ENCODE measurements around the gene DNAH7. TPM values are rescaled to one million over a fixed set of nuclear protein-coding genes. Genes with fewer than 3 reads are reported as not detected.
"Not testable (repeated sequence)": the region's sequence is repeated elsewhere in the genome, so short reads cannot be mapped to it uniquely, and the experiment has no call there.

The DNAH7 gene
- total RNA-seq, 4 donors from 2014 or later, result 1.3 to 11.9 (median 2.4) TPM

GRCh38 chr2:195694553-195694952 lies 374.1 kb downstream of the DNAH7 start:
- H3K4me3 ChIP-seq, result no peak overlapping the region
- H3K4me1 ChIP-seq, result no peaks in the 10 kb centered on the region
- H3K27me3 ChIP-seq, result no peaks in the 10 kb centered on the region
- H3K9me3 ChIP-seq, result no peaks in the 10 kb centered on the region
- no peak overlapping the region for H3K27ac ChIP-seq
- no peak for TF ChIP-seq POLR2A (IDR thresholded peaks at IDR 0.05)
- TF ChIP-seq, protein P1, sequence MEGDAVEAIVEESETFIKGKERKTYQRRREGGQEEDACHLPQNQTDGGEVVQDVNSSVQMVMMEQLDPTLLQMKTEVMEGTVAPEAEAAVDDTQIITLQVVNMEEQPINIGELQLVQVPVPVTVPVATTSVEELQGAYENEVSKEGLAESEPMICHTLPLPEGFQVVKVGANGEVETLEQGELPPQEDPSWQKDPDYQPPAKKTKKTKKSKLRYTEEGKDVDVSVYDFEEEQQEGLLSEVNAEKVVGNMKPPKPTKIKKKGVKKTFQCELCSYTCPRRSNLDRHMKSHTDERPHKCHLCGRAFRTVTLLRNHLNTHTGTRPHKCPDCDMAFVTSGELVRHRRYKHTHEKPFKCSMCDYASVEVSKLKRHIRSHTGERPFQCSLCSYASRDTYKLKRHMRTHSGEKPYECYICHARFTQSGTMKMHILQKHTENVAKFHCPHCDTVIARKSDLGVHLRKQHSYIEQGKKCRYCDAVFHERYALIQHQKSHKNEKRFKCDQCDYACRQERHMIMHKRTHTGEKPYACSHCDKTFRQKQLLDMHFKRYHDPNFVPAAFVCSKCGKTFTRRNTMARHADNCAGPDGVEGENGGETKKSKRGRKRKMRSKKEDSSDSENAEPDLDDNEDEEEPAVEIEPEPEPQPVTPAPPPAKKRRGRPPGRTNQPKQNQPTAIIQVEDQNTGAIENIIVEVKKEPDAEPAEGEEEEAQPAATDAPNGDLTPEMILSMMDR (IDR thresholded peaks at IDR 0.05), result no peak
- no peaks in the 10 kb centered on the region for H3K36me3 ChIP-seq
- no peak for DNase-seq

GRCh38 chr2:195692531-195692930 lies 376.1 kb downstream of the DNAH7 start:
- H3K9me3 ChIP-seq, H3K4me3 ChIP-seq, H3K36me3 ChIP-seq, H3K27me3 ChIP-seq, DNase-seq, H3K27ac ChIP-seq, H3K4me1 ChIP-seq: not testable (repeated sequence)

Other genes starting within 250 kb of the DNAH7 start
- 100 to 1,000 TPM in 1 of 4 donors, 10 to 100 TPM in 3; 47.3 to 123 (median 56.3) TPM for gene STK17B, start 102.7 kb upstream of the DNAH7 start, total RNA-seq